A549 (cell line): ENCODE measurements around the gene GAPDHS. TPM values are rescaled to one million over a fixed set of nuclear protein-coding genes. Genes with fewer than 3 reads are reported as not detected.
A peak's percentile ranks its signal among the peaks of the same experiment; 100 is the strongest.

Experiments used
- ATAC-seq, 2 experiments: fragments of 200-7000 bp in 1 of 2; fragments of >200 bp in 1 of 2; cut with Nextera tagmentation in 1 of 2; cut with Tn5 transposase in 1 of 2; 3 replicates each; pipeline versions ENCODE4 v1.8.0 to v1.9.1; 2018 to 2020; ENCODE audit warnings: mild to moderate bottlenecking in 1 of 2, moderate library complexity in 1 of 2
- CTCF ChIA-PET: fragments of 300-600 bp; sonication (Branson Sonifier 250); formaldehyde crosslinking; extraction: SDS; loops from one replicate; lab custom pipeline; 2021; ENCODE audit warnings: antibody characterized with exemption, inconsistent platforms; lab: Yijun Ruan, JAX
- POLR2A ChIA-PET: fragments of 350-600 bp; formaldehyde crosslinking; extraction: SDS; loops from one replicate; lab custom pipeline; 2021; ENCODE audit warnings: antibody characterized with exemption, inconsistent platforms; lab: Yijun Ruan, JAX
- DNase-seq, 2 experiments: peaks; one replicate each; pipeline versions ENCODE4 v3.0.0 to v3.0.0-alpha.2; 2011 to 2016; ENCODE audit warnings: low read depth in 1 of 2, low spot score in 1 of 2
- FAIRE-seq: peaks from 2 replicates; lab custom pipeline; 2011; peaks lifted over from hg19 to GRCh38; lab: Jason Lieb, UNC
- H3K27ac ChIP-seq, 2 experiments: fragments of >200 bp; sonication (Bioruptor Twin); formaldehyde crosslinking; 3 replicates each; pipeline ENCODE4 v1.5.1; 2016 to 2017
- H3K4me1 ChIP-seq: fragments of >200 bp; sonication (Bioruptor Twin); formaldehyde crosslinking; 3 replicates; pipeline ENCODE4 v1.6.1; 2016
- H3K4me2 ChIP-seq: fragments of >200 bp; sonication (Bioruptor Twin); formaldehyde crosslinking; 3 replicates; pipeline ENCODE4 v1.6.1; 2016
- H3K4me3 ChIP-seq: fragments of >200 bp; sonication (Bioruptor Twin); formaldehyde crosslinking; 3 replicates; pipeline ENCODE4 v1.5.1; 2016
- H3K9me3 ChIP-seq: fragments of >200 bp; sonication (Bioruptor Twin); formaldehyde crosslinking; 3 replicates; pipeline ENCODE4 v1.6.1; 2016
- BCL3 ChIP-seq: fragments of >200 bp; sonication (Bioruptor Twin); formaldehyde crosslinking; IDR thresholded peaks from 3 replicates; pipeline ENCODE4 v1.6.1; 2016
- BHLHE40 ChIP-seq: IDR thresholded peaks from 2 replicates; pipeline ENCODE4 v1.6.1; 2012; ENCODE audit warnings: low read depth, low read length, inconsistent platforms
- CBX2 ChIP-seq: fragments of 200-600 bp; sonication (generic); IDR thresholded peaks from 2 replicates; pipeline ENCODE4 v1.6.1; 2016; ENCODE audit warnings: low read depth, mild to moderate bottlenecking, borderline replicate concordance
- CBX8 ChIP-seq: fragments of 200-600 bp; sonication (generic); IDR thresholded peaks from 2 replicates; pipeline ENCODE4 v1.6.1; 2016
- CEBPB ChIP-seq, 2 experiments: fragments of >200 bp in 1 of 2; sonication (Bioruptor Twin) in 1 of 2; formaldehyde crosslinking in 1 of 2; IDR thresholded peaks; 2 replicates each; pipeline ENCODE4 v1.6.1; 2012 to 2016
- CHD2 ChIP-seq: fragments of 150-350 bp; IDR thresholded peaks from 2 replicates; pipeline ENCODE4 v1.6.1; 2014; ENCODE audit warnings: low read length; ENCODE audit not compliant: partially characterized antibody
- EHF ChIP-seq: fragments of 250-450 bp; sonication (Bioruptor Pico); IDR thresholded peaks from 2 replicates; pipeline ENCODE4 v1.5.0; 2020; ENCODE audit warnings: mild to moderate bottlenecking
- ESRRA ChIP-seq: fragments of 150-350 bp; IDR thresholded peaks from 2 replicates; pipeline ENCODE4 v1.6.1; 2014; ENCODE audit warnings: mild to moderate bottlenecking, low read length, borderline replicate concordance
- FOSB ChIP-seq: fragments of 250-450 bp; sonication (Bioruptor Pico); IDR thresholded peaks from 2 replicates; pipeline ENCODE4 v1.5.0; 2020; ENCODE audit warnings: mild to moderate bottlenecking, moderate library complexity
- FOXS1 ChIP-seq: fragments of 250-450 bp; sonication (Bioruptor Pico); IDR thresholded peaks from 2 replicates; pipeline ENCODE4 v1.5.0; 2020; ENCODE audit warnings: mild to moderate bottlenecking, moderate library complexity
- GATA3 ChIP-seq: IDR thresholded peaks from 2 replicates; pipeline ENCODE4 v1.6.1; 2012; ENCODE audit warnings: borderline replicate concordance
- HOXA7 ChIP-seq: fragments of 250-450 bp; sonication (Bioruptor Pico); IDR thresholded peaks from 2 replicates; pipeline ENCODE4 v1.5.0; 2020; ENCODE audit warnings: mild to moderate bottlenecking, moderate library complexity
- JUN ChIP-seq, 2 experiments: fragments of >200 bp; sonication (Bioruptor Twin); formaldehyde crosslinking; IDR thresholded peaks; 2 replicates in 1 of 2; 3 replicates in 1 of 2; pipeline ENCODE4 v1.6.1; 2016 to 2017
- MAFK ChIP-seq: fragments of 450-650 bp; IDR thresholded peaks from 2 replicates; pipeline ENCODE4 v1.6.1; 2014; ENCODE audit not compliant: partially characterized antibody
- NPAS2 ChIP-seq: fragments of 250-450 bp; sonication (Bioruptor Pico); IDR thresholded peaks from 2 replicates; pipeline ENCODE4 v1.8.0; 2022; ENCODE audit warnings: mild to moderate bottlenecking, moderate library complexity, borderline replicate concordance
- RCOR1 ChIP-seq: fragments of 150-350 bp; IDR thresholded peaks from 2 replicates; pipeline ENCODE4 v1.6.1; 2014; ENCODE audit warnings: antibody characterized with exemption, low read length, low read depth
- RFX5 ChIP-seq: fragments of 450-650 bp; IDR thresholded peaks from 2 replicates; pipeline ENCODE4 v1.7.1; 2014; ENCODE audit warnings: antibody characterized with exemption, mild to moderate bottlenecking, moderate library complexity
- RNF2 ChIP-seq: fragments of 200-600 bp; sonication (generic); IDR thresholded peaks from 2 replicates; pipeline ENCODE4 v1.6.1; 2016; ENCODE audit warnings: low read depth, mild to moderate bottlenecking, antibody characterized with exemption, moderate library complexity, borderline replicate concordance
- SREBF2 ChIP-seq: fragments of 450-650 bp; IDR thresholded peaks from 2 replicates; pipeline ENCODE4 v1.6.1; 2014; ENCODE audit warnings: mild to moderate bottlenecking, moderate library complexity
- TFCP2L1 ChIP-seq: fragments of 250-450 bp; sonication (Bioruptor Pico); IDR thresholded peaks from 2 replicates; pipeline ENCODE4 v1.5.0; 2021; ENCODE audit warnings: mild to moderate bottlenecking
- TP53 ChIP-seq: fragments of 250-450 bp; sonication (Bioruptor Pico); IDR thresholded peaks from 2 replicates; pipeline ENCODE4 v1.5.0; 2021; ENCODE audit warnings: mild to moderate bottlenecking, moderate library complexity
- ZFP36 ChIP-seq: fragments of 450-650 bp; IDR thresholded peaks from 2 replicates; pipeline ENCODE4 v1.6.1; 2014; ENCODE audit warnings: borderline replicate concordance; ENCODE audit not compliant: partially characterized antibody
- WGBS: methylation state at CpG from one replicate; pipeline ENCODE4 v1.1.6; 2017; ENCODE audit errors: missing lambda C conversion rate; 5-methylcytosine and 5-hydroxymethylcytosine counted together
- polyA plus RNA-seq, 4 experiments: library from polyadenylated mRNA; depleted of rRNA in 3 of 4; stranded (reverse); fragments of >200 nt; fragmentation: RNase III in 1 of 4; extraction: RNeasy Plus Mini Kit Qiagen cat#74134 plus additional on column Dnase treatment in 1 of 4; gene quantifications; 2 replicates in 3 of 4; 3 replicates in 1 of 4; pipeline ENCODE4 v1.2.3, GENCODE V29; 2011 to 2017
- TF ChIP-seq, protein P1 (sequence below): IDR thresholded peaks from 2 replicates; pipeline ENCODE4 v1.6.1; 2012; ENCODE audit warnings: low read depth, borderline replicate concordance
- TF ChIP-seq, protein P2 (sequence below): fragments of 250-450 bp; sonication (Bioruptor Pico); IDR thresholded peaks from 2 replicates; pipeline ENCODE4 v1.5.0; 2021; ENCODE audit warnings: mild to moderate bottlenecking, moderate library complexity, borderline replicate concordance
- TF ChIP-seq, protein P3 (sequence below): fragments of 450-650 bp; IDR thresholded peaks from 2 replicates; pipeline ENCODE4 v1.6.1; 2014; ENCODE audit warnings: antibody characterized with exemption

Gene GAPDHS
- polyA plus RNA-seq, 2 of the 4 experiments (the other 2 are of a cell fraction) = not detected

DNA sequence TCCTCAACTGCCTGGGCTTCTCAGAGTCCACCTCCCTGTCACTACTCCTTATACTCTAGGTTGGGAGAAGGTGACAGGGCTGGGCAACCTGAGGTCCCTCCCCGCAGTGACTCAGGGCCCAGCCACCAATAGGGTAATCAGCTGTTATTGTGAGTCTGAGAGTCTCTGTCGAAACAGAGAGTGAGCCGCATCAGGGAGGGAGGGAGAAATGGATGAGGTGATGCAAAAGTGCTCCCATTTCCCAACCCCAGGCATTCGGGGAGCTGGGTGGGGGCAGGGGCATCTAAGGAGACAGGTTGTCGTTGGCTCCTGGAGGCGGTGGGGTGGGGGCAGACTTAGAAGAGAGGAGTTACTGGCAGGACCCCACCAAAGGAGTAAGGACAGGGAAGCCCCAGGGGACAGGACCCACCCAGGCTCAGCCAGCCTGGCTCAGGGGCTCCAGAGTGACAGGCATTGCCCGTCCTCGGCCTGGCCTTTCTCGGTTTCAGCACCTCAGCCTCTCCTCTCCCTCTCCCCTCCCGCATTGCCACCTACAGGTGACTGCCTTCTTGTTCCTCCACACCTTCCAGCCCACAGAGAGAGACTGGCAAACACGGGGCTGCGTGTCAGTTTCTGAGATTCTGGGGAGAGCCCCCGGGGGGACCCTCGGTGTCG, 19.5 kb upstream of the GAPDHS start, which contains the start of gene DMKN:
DMKN (minus strand) TSS at position 22 of the 654 bp plus-strand sequence. CDS start 174 bp downstream, outside the sequence.
- POLR2A ChIA-PET = interaction anchor here (0.6 kb wide), 1 partner anchor 27 kb away, joined by 4 read pairs; no protein-coding TSS in a partner anchor

GRCh38 chr19:35514282-35514809, 18.9 kb upstream of the GAPDHS start:
- WGBS = 54% methylated on average over 20 of the region's 20 CpGs
- no peaks in the 10 kb centered on the region for H3K9me3 ChIP-seq
- TF ChIP-seq NPAS2 (CRISPR knock-in tag) (no peak), EHF (CRISPR knock-in tag) (no peak), RFX5 (no peak), TFCP2L1 (CRISPR knock-in tag) (no peak), CBX8 (no peak), ZFP36 (no peak), RNF2 (no peak), RCOR1 (no peak), FOXS1 (CRISPR knock-in tag) (no peak), CEBPB (IDR thresholded peaks at IDR 0.05) (no peak), HOXA7 (CRISPR knock-in tag) (no peak), JUN (IDR thresholded peaks at IDR 0.05) (no peak)
- TF ChIP-seq, all 56 proteins: peak for 0
- Histone ChIP-seq H3K4me3 (no peak overlapping the region), H3K27ac (peak overlapping the region in 1 of 2 experiments; percentile 12; a peak in 1 of 6 replicates), H3K4me2 (peak overlapping the region; percentile 9; the same call in 2 of the 3 replicates), H3K4me1 (peaks cover 24% of the 10 kb centered on the region)
- no peak for FAIRE-seq
- no peak for ATAC-seq
- POLR2A ChIA-PET = no interaction called here
- no peak for DNase-seq
- CTCF ChIA-PET = interaction anchor here (1.1 to 6.2 kb wide), 9 partner anchors 9 to 201 kb away, joined by 3 to 50 read pairs (median 4); no protein-coding TSS in a partner anchor

More for the DNA sequence above, 19.5 kb upstream of the GAPDHS start, which contains the start of gene DMKN:
- peak within 1 kb of the TSS in 1 of 2 experiments; percentile 12; a peak in 1 of 6 replicates for H3K27ac ChIP-seq
- WGBS = 41% methylated on average over 15 of the region's 15 CpGs
- no peaks in the 10 kb centered on the region for H3K9me3 ChIP-seq
- DNase-seq (no peak), FAIRE-seq (no peak), ATAC-seq (peak; percentile 3 to 9; a peak in 1 of 6 replicates)
- H3K4me1 ChIP-seq = peaks cover 25% of the 10 kb centered on the region
- TF ChIP-seq RFX5 (no peak), SREBF2 (no peak), BCL3 (no peak), FOSB (no peak), MAFK (no peak), ESRRA (no peak), TP53 (CRISPR knock-in tag) (no peak), CHD2 (no peak), GATA3 (no peak), CBX2 (no peak), BHLHE40 (no peak)
- TF ChIP-seq, protein P1, sequence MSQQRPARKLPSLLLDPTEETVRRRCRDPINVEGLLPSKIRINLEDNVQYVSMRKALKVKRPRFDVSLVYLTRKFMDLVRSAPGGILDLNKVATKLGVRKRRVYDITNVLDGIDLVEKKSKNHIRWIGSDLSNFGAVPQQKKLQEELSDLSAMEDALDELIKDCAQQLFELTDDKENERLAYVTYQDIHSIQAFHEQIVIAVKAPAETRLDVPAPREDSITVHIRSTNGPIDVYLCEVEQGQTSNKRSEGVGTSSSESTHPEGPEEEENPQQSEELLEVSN = no peak
- TF ChIP-seq, protein P2, sequence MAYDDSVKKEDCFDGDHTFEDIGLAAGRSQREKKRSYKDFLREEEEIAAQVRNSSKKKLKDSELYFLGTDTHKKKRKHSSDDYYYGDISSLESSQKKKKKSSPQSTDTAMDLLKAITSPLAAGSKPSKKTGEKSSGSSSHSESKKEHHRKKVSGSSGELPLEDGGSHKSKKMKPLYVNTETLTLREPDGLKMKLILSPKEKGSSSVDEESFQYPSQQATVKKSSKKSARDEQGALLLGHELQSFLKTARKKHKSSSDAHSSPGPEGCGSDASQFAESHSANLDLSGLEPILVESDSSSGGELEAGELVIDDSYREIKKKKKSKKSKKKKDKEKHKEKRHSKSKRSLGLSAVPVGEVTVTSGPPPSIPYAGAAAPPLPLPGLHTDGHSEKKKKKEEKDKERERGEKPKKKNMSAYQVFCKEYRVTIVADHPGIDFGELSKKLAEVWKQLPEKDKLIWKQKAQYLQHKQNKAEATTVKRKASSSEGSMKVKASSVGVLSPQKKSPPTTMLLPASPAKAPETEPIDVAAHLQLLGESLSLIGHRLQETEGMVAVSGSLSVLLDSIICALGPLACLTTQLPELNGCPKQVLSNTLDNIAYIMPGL (CRISPR knock-in tag) = no peak
- TF ChIP-seq, protein P3, sequence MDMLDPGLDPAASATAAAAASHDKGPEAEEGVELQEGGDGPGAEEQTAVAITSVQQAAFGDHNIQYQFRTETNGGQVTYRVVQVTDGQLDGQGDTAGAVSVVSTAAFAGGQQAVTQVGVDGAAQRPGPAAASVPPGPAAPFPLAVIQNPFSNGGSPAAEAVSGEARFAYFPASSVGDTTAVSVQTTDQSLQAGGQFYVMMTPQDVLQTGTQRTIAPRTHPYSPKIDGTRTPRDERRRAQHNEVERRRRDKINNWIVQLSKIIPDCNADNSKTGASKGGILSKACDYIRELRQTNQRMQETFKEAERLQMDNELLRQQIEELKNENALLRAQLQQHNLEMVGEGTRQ = no peak
- H3K4me3 ChIP-seq = no peak within 1 kb of the TSS
- CTCF ChIA-PET = interaction anchor here (0.9 to 6.2 kb wide), 8 partner anchors 8 to 202 kb away, joined by 3 to 50 read pairs (median 5); no protein-coding TSS in a partner anchor
- H3K4me2 ChIP-seq = peak within 1 kb of the TSS; percentile 9; the same call in 2 of the 3 replicates
